ENCODE results near the gene ANKFY1. TPM values are rescaled to one million over a fixed set of nuclear protein-coding genes. Genes with fewer than 3 reads are reported as not detected.

Gene ANKFY1
- total RNA-seq: 26.6 TPM

GRCh38 chr17:4263282-4264215 lies at the start of gene ANKFY1:
TSS of gene ANKFY1 (minus strand) at chr17:4263979. CDS start at chr17:4263941, 38 bp downstream.
- H3K4me3 ChIP-seq (ENCODE audit: low read length in 3 of 3): peak within 1 kb of the TSS; percentile 86 to 95 (median 94)
- peaks cover 3 to 12% (median 11%) of the 10 kb centered on the region in 3 donors for H3K36me3 ChIP-seq (ENCODE audit: control insufficient read depth in 3 of 3, insufficient read depth in 3 of 3, low read length in 3 of 3)
- H3K4me1 ChIP-seq (ENCODE audit: control insufficient read depth in 3 of 3, insufficient read depth in 3 of 3, low read length in 3 of 3): peaks cover 19 to 23% (median 19%) of the 10 kb centered on the region in 3 donors
- peaks cover 2 to 6% (median 3%) of the 10 kb centered on the region in 3 donors for H3K9me3 ChIP-seq (ENCODE audit: control insufficient read depth in 3 of 3, low read length in 3 of 3)
- peak within 1 kb of the TSS; percentile 63 for H3K27ac ChIP-seq (ENCODE audit: low read depth, low read length)
- no peaks in the 10 kb centered on the region for H3K27me3 ChIP-seq (ENCODE audit: control insufficient read depth in 3 of 3, insufficient read depth in 3 of 3, low read length in 3 of 3)
- peak within 1 kb of the TSS; percentile 87 to 94 (median 89) for H3K9ac ChIP-seq (ENCODE audit: low read depth in 1 of 3, low read length in 3 of 3)

GRCh38 chr17:4310354-4311060 lies 46.7 kb upstream of the ANKFY1 start:
- Histone ChIP-seq H3K27me3 (ENCODE audit: control insufficient read depth in 3 of 3, insufficient read depth in 3 of 3, low read length in 3 of 3) (no peaks in the 10 kb centered on the region), H3K36me3 (ENCODE audit: control insufficient read depth in 3 of 3, insufficient read depth in 3 of 3, low read length in 3 of 3) (peaks cover 0 to 12% (median 4%) of the 10 kb centered on the region in 3 donors), H3K27ac (ENCODE audit: low read depth, low read length) (no peak overlapping the region), H3K4me1 (ENCODE audit: control insufficient read depth in 3 of 3, insufficient read depth in 3 of 3, low read length in 3 of 3) (peaks cover 37 to 42% (median 39%) of the 10 kb centered on the region in 3 donors), H3K4me3 (ENCODE audit: low read length in 3 of 3) (no peak overlapping the region), H3K9ac (ENCODE audit: low read depth in 1 of 3, low read length in 3 of 3) (peak overlapping the region in 1 of 3 donors; percentile 25), H3K9me3 (ENCODE audit: control insufficient read depth in 3 of 3, low read length in 3 of 3) (no peaks in the 10 kb centered on the region)

GRCh38 chr17:4309897-4310296 lies 46.1 kb upstream of the ANKFY1 start:
- Histone ChIP-seq H3K27ac (ENCODE audit: low read depth, low read length) (no peak overlapping the region), H3K4me3 (ENCODE audit: low read length in 3 of 3) (no peak overlapping the region), H3K9ac (ENCODE audit: low read depth in 1 of 3, low read length in 3 of 3) (no peak overlapping the region), H3K4me1 (ENCODE audit: control insufficient read depth in 3 of 3, insufficient read depth in 3 of 3, low read length in 3 of 3) (peaks cover 37 to 42% (median 39%) of the 10 kb centered on the region in 3 donors), H3K27me3 (ENCODE audit: control insufficient read depth in 3 of 3, insufficient read depth in 3 of 3, low read length in 3 of 3) (no peaks in the 10 kb centered on the region), H3K9me3 (ENCODE audit: control insufficient read depth in 3 of 3, low read length in 3 of 3) (no peaks in the 10 kb centered on the region), H3K36me3 (ENCODE audit: control insufficient read depth in 3 of 3, insufficient read depth in 3 of 3, low read length in 3 of 3) (peaks cover 0 to 15% (median 8%) of the 10 kb centered on the region in 3 donors)

GRCh38 chr17:4307179-4307930 lies 43.6 kb upstream of the ANKFY1 start:
- no peak overlapping the region for H3K9ac ChIP-seq (ENCODE audit: low read depth in 1 of 3, low read length in 3 of 3)
- H3K27me3 ChIP-seq (ENCODE audit: control insufficient read depth in 3 of 3, insufficient read depth in 3 of 3, low read length in 3 of 3): no peaks in the 10 kb centered on the region
- H3K4me3 ChIP-seq (ENCODE audit: low read length in 3 of 3): no peak overlapping the region
- no peaks in the 10 kb centered on the region for H3K9me3 ChIP-seq (ENCODE audit: control insufficient read depth in 3 of 3, low read length in 3 of 3)
- H3K27ac ChIP-seq (ENCODE audit: low read depth, low read length): no peak overlapping the region
- H3K36me3 ChIP-seq (ENCODE audit: control insufficient read depth in 3 of 3, insufficient read depth in 3 of 3, low read length in 3 of 3): peaks cover 0 to 15% (median 12%) of the 10 kb centered on the region in 3 donors
- peaks cover 23 to 39% (median 28%) of the 10 kb centered on the region in 3 donors for H3K4me1 ChIP-seq (ENCODE audit: control insufficient read depth in 3 of 3, insufficient read depth in 3 of 3, low read length in 3 of 3)

GRCh38 chr17:4305224-4305623 lies 41.4 kb upstream of the ANKFY1 start:
- Histone ChIP-seq H3K27me3 (ENCODE audit: control insufficient read depth in 3 of 3, insufficient read depth in 3 of 3, low read length in 3 of 3) (no peaks in the 10 kb centered on the region), H3K27ac (ENCODE audit: low read depth, low read length) (no peak overlapping the region), H3K4me1 (ENCODE audit: control insufficient read depth in 3 of 3, insufficient read depth in 3 of 3, low read length in 3 of 3) (peaks cover 20 to 27% (median 24%) of the 10 kb centered on the region in 3 donors), H3K9ac (ENCODE audit: low read depth in 1 of 3, low read length in 3 of 3) (no peak overlapping the region), H3K36me3 (ENCODE audit: control insufficient read depth in 3 of 3, insufficient read depth in 3 of 3, low read length in 3 of 3) (peaks cover 4 to 19% (median 19%) of the 10 kb centered on the region in 3 donors), H3K9me3 (ENCODE audit: control insufficient read depth in 3 of 3, low read length in 3 of 3) (no peaks in the 10 kb centered on the region), H3K4me3 (ENCODE audit: low read length in 3 of 3) (no peak overlapping the region)

- Histone ChIP-seq H3K27ac (ENCODE audit: low read depth, low read length) (no peak overlapping the region), H3K4me1 (ENCODE audit: control insufficient read depth in 3 of 3, insufficient read depth in 3 of 3, low read length in 3 of 3) (peaks cover 13 to 21% (median 18%) of the 10 kb centered on the region in 3 donors), H3K36me3 (ENCODE audit: control insufficient read depth in 3 of 3, insufficient read depth in 3 of 3, low read length in 3 of 3) (peaks cover 4 to 19% (median 19%) of the 10 kb centered on the region in 3 donors), H3K27me3 (ENCODE audit: control insufficient read depth in 3 of 3, insufficient read depth in 3 of 3, low read length in 3 of 3) (no peaks in the 10 kb centered on the region), H3K4me3 (ENCODE audit: low read length in 3 of 3) (no peak overlapping the region), H3K9me3 (ENCODE audit: control insufficient read depth in 3 of 3, low read length in 3 of 3) (no peaks in the 10 kb centered on the region), H3K9ac (ENCODE audit: low read depth in 1 of 3, low read length in 3 of 3) (no peak overlapping the region)
These were observed 40.7 kb upstream of the ANKFY1 start for GRCh38 chr17:4304417-4305027.

- Histone ChIP-seq H3K4me3 (ENCODE audit: low read length in 3 of 3) (no peak overlapping the region), H3K27ac (ENCODE audit: low read depth, low read length) (peak overlapping the region; percentile 23), H3K9ac (ENCODE audit: low read depth in 1 of 3, low read length in 3 of 3) (no peak overlapping the region), H3K9me3 (ENCODE audit: control insufficient read depth in 3 of 3, low read length in 3 of 3) (no peaks in the 10 kb centered on the region), H3K4me1 (ENCODE audit: control insufficient read depth in 3 of 3, insufficient read depth in 3 of 3, low read length in 3 of 3) (peaks cover 21 to 30% (median 25%) of the 10 kb centered on the region in 3 donors), H3K27me3 (ENCODE audit: control insufficient read depth in 3 of 3, insufficient read depth in 3 of 3, low read length in 3 of 3) (no peaks in the 10 kb centered on the region), H3K36me3 (ENCODE audit: control insufficient read depth in 3 of 3, insufficient read depth in 3 of 3, low read length in 3 of 3) (peaks cover 4 to 18% (median 18%) of the 10 kb centered on the region in 3 donors)
These were observed 37.3 kb upstream of the ANKFY1 start for GRCh38 chr17:4301066-4301465.

- Histone ChIP-seq H3K36me3 (ENCODE audit: control insufficient read depth in 3 of 3, insufficient read depth in 3 of 3, low read length in 3 of 3) (peaks cover 7 to 19% (median 11%) of the 10 kb centered on the region in 3 donors), H3K4me3 (ENCODE audit: low read length in 3 of 3) (no peak overlapping the region), H3K4me1 (ENCODE audit: control insufficient read depth in 3 of 3, insufficient read depth in 3 of 3, low read length in 3 of 3) (peaks cover 24 to 36% (median 29%) of the 10 kb centered on the region in 3 donors), H3K27me3 (ENCODE audit: control insufficient read depth in 3 of 3, insufficient read depth in 3 of 3, low read length in 3 of 3) (no peaks in the 10 kb centered on the region), H3K9me3 (ENCODE audit: control insufficient read depth in 3 of 3, low read length in 3 of 3) (no peaks in the 10 kb centered on the region), H3K27ac (ENCODE audit: low read depth, low read length) (no peak overlapping the region), H3K9ac (ENCODE audit: low read depth in 1 of 3, low read length in 3 of 3) (no peak overlapping the region)
These were observed 33.6 kb upstream of the ANKFY1 start for GRCh38 chr17:4297351-4297750.

- peaks cover 18 to 29% (median 20%) of the 10 kb centered on the region in 3 donors for H3K4me1 ChIP-seq (ENCODE audit: control insufficient read depth in 3 of 3, insufficient read depth in 3 of 3, low read length in 3 of 3)
- no peak overlapping the region for H3K9ac ChIP-seq (ENCODE audit: low read depth in 1 of 3, low read length in 3 of 3)
- H3K36me3 ChIP-seq (ENCODE audit: control insufficient read depth in 3 of 3, insufficient read depth in 3 of 3, low read length in 3 of 3): peaks cover 3 to 18% (median 9%) of the 10 kb centered on the region in 3 donors
- no peaks in the 10 kb centered on the region for H3K27me3 ChIP-seq (ENCODE audit: control insufficient read depth in 3 of 3, insufficient read depth in 3 of 3, low read length in 3 of 3)
- no peaks in the 10 kb centered on the region for H3K9me3 ChIP-seq (ENCODE audit: control insufficient read depth in 3 of 3, low read length in 3 of 3)
- H3K27ac ChIP-seq (ENCODE audit: low read depth, low read length): no peak overlapping the region
- H3K4me3 ChIP-seq (ENCODE audit: low read length in 3 of 3): no peak overlapping the region
These were observed 31.9 kb upstream of the ANKFY1 start for GRCh38 chr17:4295686-4296085.
